IMR-90 (cell line): ENCODE data around the gene XRCC5. TPM values are rescaled to one million over a fixed set of nuclear protein-coding genes. Genes with fewer than 3 reads are reported as not detected.

Experiments used
- ATAC-seq: fragments of 200-7000 bp; cut with Tn5 transposase; 2 replicates; pipeline ENCODE4 v1.9.1; 2020; ENCODE audit warnings: low read depth, mild to moderate bottlenecking, moderate library complexity
- BruUV-seq: library from RNA; stranded (reverse); fragments of 400-500 nt; replicated peaks from 2 replicates; lab custom pipeline; 2021; lab: Mats Ljungman, UMichigan
- CTCF ChIA-PET: fragments of 300-600 bp; formaldehyde crosslinking; extraction: SDS; loops from one replicate; lab custom pipeline; 2021; ENCODE audit warnings: antibody characterized with exemption; lab: Yijun Ruan, JAX
- POLR2A ChIA-PET: fragments of 300-600 bp; sonication (Branson Sonifier 250); formaldehyde crosslinking; loops from one replicate; lab custom pipeline; 2022; ENCODE audit warnings: antibody characterized with exemption; ENCODE audit not compliant: unreplicated experiment; lab: Charles Lee
- DNase-seq: peaks from one replicate; pipeline ENCODE4 v3.0.0; 2013
- H2AFZ ChIP-seq: replicated peaks from 2 replicates; pipeline ENCODE3; 2013; ENCODE audit warnings: low read length, mild to moderate bottlenecking; ENCODE audit not compliant: poor library complexity
- H2AK5ac ChIP-seq: 2 replicates; pipeline ENCODE4 v1.6.1; 2013; ENCODE audit warnings: low read depth, low read length, inconsistent platforms
- H2AK9ac ChIP-seq: replicated peaks from 2 replicates; pipeline ENCODE3; 2013; ENCODE audit warnings: mild to moderate bottlenecking, low read depth, low read length, moderate library complexity; ENCODE audit not compliant: poor library complexity
- H2BK120ac ChIP-seq: 2 replicates; pipeline ENCODE4 v1.6.1; 2013; ENCODE audit warnings: low read depth, low read length, inconsistent platforms
- H2BK15ac ChIP-seq: 3 replicates; pipeline ENCODE4 v1.6.1; 2013; ENCODE audit warnings: low read depth, low read length, inconsistent platforms
- H2BK20ac ChIP-seq: 2 replicates; pipeline ENCODE4 v1.6.1; 2013; ENCODE audit warnings: low read depth, mild to moderate bottlenecking, inconsistent platforms, low read length, moderate library complexity
- H2BK5ac ChIP-seq: 2 replicates; pipeline ENCODE4 v1.6.1; 2013; ENCODE audit warnings: mild to moderate bottlenecking, low read depth, low read length, inconsistent platforms; ENCODE audit not compliant: poor library complexity, severe bottlenecking
- H3K14ac ChIP-seq: replicated peaks from 2 replicates; pipeline ENCODE4 v1.6.1; 2013; ENCODE audit warnings: low read depth, low read length, inconsistent platforms
- H3K18ac ChIP-seq: 2 replicates; pipeline ENCODE4 v1.6.1; 2013; ENCODE audit warnings: low read depth, low read length, control low read depth
- H3K23ac ChIP-seq: 2 replicates; pipeline ENCODE4 v1.6.1; 2013; ENCODE audit warnings: low read depth, low read length, inconsistent platforms
- H3K27ac ChIP-seq: 2 replicates; pipeline ENCODE4 v1.5.1; 2013; ENCODE audit warnings: mild to moderate bottlenecking, control low read depth, low read length; ENCODE audit not compliant: insufficient read depth
- H3K27me3 ChIP-seq: 2 replicates; pipeline ENCODE4 v1.6.1; 2013; ENCODE audit warnings: low read length; ENCODE audit not compliant: control insufficient read depth, insufficient read depth
- H3K36me3 ChIP-seq: 2 replicates; pipeline ENCODE4 v1.6.1; 2013; ENCODE audit warnings: low read length, mixed read lengths; ENCODE audit not compliant: control insufficient read depth, insufficient read depth
- H3K4ac ChIP-seq: 2 replicates; pipeline ENCODE4 v1.6.1; 2013; ENCODE audit warnings: low read depth, low read length, inconsistent platforms
- H3K4me1 ChIP-seq: 2 replicates; pipeline ENCODE4 v1.6.1; 2013; ENCODE audit warnings: low read length, mixed read lengths; ENCODE audit not compliant: control insufficient read depth, insufficient read depth
- H3K4me2 ChIP-seq: 2 replicates; pipeline ENCODE4 v1.6.1; 2013; ENCODE audit warnings: low read depth, mild to moderate bottlenecking, control low read depth, low read length, moderate library complexity
- H3K4me3 ChIP-seq: 2 replicates; pipeline ENCODE4 v1.5.1; 2013; ENCODE audit warnings: low read depth, mild to moderate bottlenecking, control low read depth, low read length, moderate library complexity; ENCODE audit not compliant: insufficient read depth
- H3K56ac ChIP-seq: 2 replicates; pipeline ENCODE4 v1.6.1; 2013; ENCODE audit warnings: low read length, inconsistent platforms; ENCODE audit not compliant: insufficient read depth; ENCODE audit errors: extremely low read depth
- H3K79me1 ChIP-seq, 2 experiments: 2 replicates each; pipeline ENCODE4 v1.6.1; 2013; ENCODE audit warnings: low read length in 2 of 2, inconsistent platforms in 1 of 2, low read depth in 1 of 2
- H3K9ac ChIP-seq: 2 replicates; pipeline ENCODE4 v1.6.1; 2013; ENCODE audit warnings: low read depth, low read length, control low read depth
- H3K9me1 ChIP-seq: 2 replicates; pipeline ENCODE4 v1.6.1; 2013; ENCODE audit warnings: low read length, inconsistent platforms; ENCODE audit not compliant: insufficient read depth
- H3K9me3 ChIP-seq: 2 replicates; pipeline ENCODE4 v1.6.1; 2013; ENCODE audit warnings: low read length; ENCODE audit not compliant: control insufficient read depth, insufficient read depth
- H4K20me1 ChIP-seq: 2 replicates; pipeline ENCODE4 v1.6.1; 2013; ENCODE audit warnings: low read length, inconsistent platforms; ENCODE audit not compliant: insufficient read depth
- H4K5ac ChIP-seq: 2 replicates; pipeline ENCODE4 v1.6.1; 2013; ENCODE audit warnings: mild to moderate bottlenecking, low read depth, low read length, control low read depth
- H4K8ac ChIP-seq, 2 experiments: 2 replicates each; pipeline ENCODE4 v1.6.1; 2013; ENCODE audit warnings: low read depth in 2 of 2, low read length in 2 of 2, control low read depth in 1 of 2, inconsistent platforms in 1 of 2
- H4K91ac ChIP-seq: 2 replicates; pipeline ENCODE4 v1.6.1; 2013; ENCODE audit warnings: low read depth, low read length, inconsistent platforms; ENCODE audit not compliant: insufficient read depth
- BHLHE40 ChIP-seq: fragments of 150-350 bp; IDR thresholded peaks from 2 replicates; pipeline ENCODE4 v1.6.1; 2016; ENCODE audit warnings: mild to moderate bottlenecking, low read depth, low read length
- CEBPB ChIP-seq: IDR thresholded peaks from 2 replicates; pipeline ENCODE4 v1.6.1; 2012; ENCODE audit warnings: low read depth, low read length, improper control_type of control experiment
- CHD1 ChIP-seq: IDR thresholded peaks from 2 replicates; pipeline ENCODE4 v1.6.1; 2012; ENCODE audit warnings: low read depth, low read length, improper control_type of control experiment
- MAZ ChIP-seq: IDR thresholded peaks from 2 replicates; pipeline ENCODE4 v1.6.1; 2012; ENCODE audit warnings: low read depth, mild to moderate bottlenecking, low read length, improper control_type of control experiment, moderate library complexity, borderline replicate concordance
- MXI1 ChIP-seq: IDR thresholded peaks from 2 replicates; pipeline ENCODE4 v1.6.1; 2012; ENCODE audit warnings: low read depth, mild to moderate bottlenecking, low read length, moderate library complexity, borderline replicate concordance
- NFE2L2 ChIP-seq: fragments of 150-350 bp; IDR thresholded peaks from 2 replicates; pipeline ENCODE4 v1.6.1; 2016; ENCODE audit warnings: low read depth, mild to moderate bottlenecking, low read length
- RCOR1 ChIP-seq: IDR thresholded peaks from 2 replicates; pipeline ENCODE4 v1.6.1; 2012; ENCODE audit warnings: mild to moderate bottlenecking, low read length, improper control_type of control experiment; ENCODE audit not compliant: insufficient replicate concordance
- RFX5 ChIP-seq: IDR thresholded peaks from 2 replicates; pipeline ENCODE4 v1.8.0; 2012; ENCODE audit warnings: low read depth, mild to moderate bottlenecking, low read length, moderate library complexity
- SMC3 ChIP-seq: fragments of 150-350 bp; IDR thresholded peaks from 2 replicates; pipeline ENCODE4 v1.6.1; 2016; ENCODE audit warnings: low read depth, mild to moderate bottlenecking, antibody characterized with exemption, low read length, moderate library complexity
- WGBS, 2 experiments: methylation state at CpG; one replicate each; pipeline versions ENCODE4 v1.1.5 to v1.1.7; 2013; ENCODE audit warnings: missing lambda C conversion rate in 2 of 2; ENCODE audit not compliant: insufficient read length in 1 of 2; ENCODE audit errors: extremely low coverage in 2 of 2; 5-methylcytosine and 5-hydroxymethylcytosine counted together
- dilution Hi-C: fragments of 300-500 bp; cut with HindIII; formaldehyde crosslinking; loops from one replicate; pipeline ENCODE4 v1.14.3; 2018; ENCODE audit warnings: low sequenced_read_pairs; ENCODE audit not compliant: unreplicated experiment
- in situ Hi-C: fragments of 300-500 bp; cut with MboI; formaldehyde crosslinking; loops from 3 replicates; pipeline ENCODE4 v1.14.3; 2019; ENCODE audit warnings: low sequenced_read_pairs, inconsistent platforms, mixed read lengths
- intact Hi-C: fragments of 100-400 bp; cut with micrococcal nuclease; formaldehyde crosslinking; loops from 2 replicates; pipeline ENCODE4 v1.10.0; 2022
- polyA plus RNA-seq, 3 experiments: library from polyadenylated mRNA; depleted of rRNA; stranded (reverse); fragments of >200 nt; gene quantifications; 2 replicates each; pipeline ENCODE4 v1.2.3, GENCODE V29; 2012; ENCODE audit warnings: low replicate concordance in 1 of 3
- total RNA-seq: library from RNA; depleted of rRNA; stranded (reverse); fragments of >200 nt; gene quantifications from 2 replicates; pipeline ENCODE4 v1.2.3, GENCODE V29; 2012
- TF ChIP-seq, protein P1 (sequence below): fragments of 150-350 bp; IDR thresholded peaks from 2 replicates; pipeline ENCODE4 v1.6.1; 2017; ENCODE audit warnings: mild to moderate bottlenecking, antibody characterized with exemption, low read length, low read depth
- TF ChIP-seq, protein P2 (sequence below): fragments of 150-350 bp; IDR thresholded peaks from 2 replicates; pipeline ENCODE4 v1.6.1; 2016; ENCODE audit warnings: low read depth, mild to moderate bottlenecking, low read length, moderate library complexity, borderline replicate concordance
- TF ChIP-seq, protein P3 (sequence below): conservative IDR thresholded peaks from 2 replicates; pipeline ENCODE4 v1.5.1; 2012; ENCODE audit warnings: mild to moderate bottlenecking, low read depth, low read length, improper control_type of control experiment

The XRCC5 gene
- total and polyA plus RNA-seq, 2 of the 4 experiments (the other 2 are of a cell fraction), result 144 to 509 TPM

DNA sequence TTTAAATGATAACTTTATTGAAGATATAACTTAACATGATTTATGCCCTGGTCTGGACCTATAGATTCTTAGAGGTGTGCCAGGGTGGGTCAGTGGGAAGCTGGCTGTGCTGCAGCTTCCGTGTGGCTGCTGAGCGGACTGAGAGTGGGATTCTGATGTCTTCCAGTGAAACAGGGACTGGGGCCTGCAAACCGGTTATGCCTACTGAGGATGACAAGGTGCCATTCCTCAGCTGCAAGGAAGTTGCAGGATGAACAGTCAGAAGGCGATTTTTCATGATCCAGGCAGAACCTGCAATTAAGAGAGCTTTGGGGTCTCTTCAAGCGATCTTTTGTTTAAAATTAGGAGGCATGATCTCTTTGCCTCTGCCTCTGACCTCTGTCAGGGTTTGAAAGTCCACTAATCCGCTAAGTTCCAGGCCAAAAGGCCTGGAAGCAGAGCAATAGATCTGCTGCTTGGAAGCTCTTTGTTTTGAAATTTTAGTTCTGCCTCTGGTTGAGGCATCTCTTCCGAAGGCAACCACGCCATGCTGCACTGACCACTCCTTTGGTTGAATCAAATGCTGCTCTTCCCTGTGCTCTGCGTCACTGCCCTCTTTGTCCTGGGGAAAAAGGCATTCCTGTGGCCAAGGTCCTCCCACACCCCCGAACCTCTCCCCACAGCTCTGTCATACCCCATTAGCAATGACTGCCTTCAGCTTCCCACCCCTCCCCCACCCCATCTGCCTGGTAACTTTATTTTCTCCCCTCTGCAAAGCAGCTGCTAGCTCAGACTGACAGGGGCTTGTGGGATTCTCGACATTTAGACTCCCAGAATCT, 25.5 kb upstream of the XRCC5 start:
- 0 out of 2 replicates have a peak overlapping the region, but pooled peaks have one; percentile 26 for H2BK20ac ChIP-seq
- H2AK5ac ChIP-seq, result peak overlapping the region; percentile 72; the same call in 1 of the 2 replicates
- H4K8ac ChIP-seq, result peak overlapping the region in 1 of 2 experiments; percentile 44; a peak in 1 of 4 replicates
- no peak overlapping the region for H4K5ac ChIP-seq
- no peak overlapping the region; the same call in 1 of the 2 replicates for H3K4ac ChIP-seq
- peak overlapping the region; percentile 40 for H3K23ac ChIP-seq
- ChIA-PET CTCF (interaction anchor here (1.1 to 1.3 kb wide), 2 partner anchors 10 to 18 kb away, joined by 3 to 4 read pairs; no protein-coding TSS in a partner anchor), POLR2A (no interaction called here)
- 63% methylated on average over 9 of the region's 11 CpGs; no CpG with 5 or more reads in 1 of the 2 experiments for WGBS, 2 experiments
- H2BK15ac ChIP-seq, result no peak overlapping the region
- dilution Hi-C loops, result no loop called here
- ATAC-seq, result no peak
- H3K36me3 ChIP-seq, result no peaks in the 10 kb centered on the region
- H3K9me1 ChIP-seq, result peaks cover 11% of the 10 kb centered on the region
- H3K56ac ChIP-seq, result 0 out of 2 replicates have a peak overlapping the region, but pooled peaks have one; percentile 11
- peaks cover 3 to 16% of the 10 kb centered on the region in 2 experiments; a peak in 3 of 4 replicates for H3K79me1 ChIP-seq
- peak; percentile 83 for DNase-seq
- H3K4me1 ChIP-seq, result 0 out of 2 replicates have a peak, but pooled peaks cover 2% of the 10 kb centered on the region
- intact Hi-C loops, result no loop called here
- in situ Hi-C loops, result no loop called here
- no peaks in the 10 kb centered on the region for H3K27me3 ChIP-seq
- H3K27ac ChIP-seq, result no peak overlapping the region
- no peak overlapping the region; the same call in 1 of the 2 replicates for H3K4me2 ChIP-seq
- no peak overlapping the region for H2BK5ac ChIP-seq
- H2BK120ac ChIP-seq, result peak overlapping the region; percentile 13; the same call in 1 of the 2 replicates
- H3K9me3 ChIP-seq, result no peaks in the 10 kb centered on the region
- BruUV-seq, result no TSS peak
- H3K4me3 ChIP-seq, result no peak overlapping the region
- peak overlapping the region; percentile 52 for H2AK9ac ChIP-seq
- 0 out of 2 replicates have a peak overlapping the region, but pooled peaks have one; percentile 9 for H3K14ac ChIP-seq
- H4K20me1 ChIP-seq, result no peaks in the 10 kb centered on the region
- H2AFZ ChIP-seq, result peak overlapping the region; percentile 74
- H3K18ac ChIP-seq, result no peak overlapping the region
- H3K9ac ChIP-seq, result no peak overlapping the region
- H4K91ac ChIP-seq, result 0 out of 2 replicates have a peak overlapping the region, but pooled peaks have one; percentile 38
- TF ChIP-seq CHD1 (no peak), RCOR1 (no peak), MXI1 (no peak), NFE2L2 (no peak), CEBPB (no peak), RFX5 (no peak), SMC3 (no peak), BHLHE40 (no peak), MAZ (no peak)
- TF ChIP-seq, protein P1, sequence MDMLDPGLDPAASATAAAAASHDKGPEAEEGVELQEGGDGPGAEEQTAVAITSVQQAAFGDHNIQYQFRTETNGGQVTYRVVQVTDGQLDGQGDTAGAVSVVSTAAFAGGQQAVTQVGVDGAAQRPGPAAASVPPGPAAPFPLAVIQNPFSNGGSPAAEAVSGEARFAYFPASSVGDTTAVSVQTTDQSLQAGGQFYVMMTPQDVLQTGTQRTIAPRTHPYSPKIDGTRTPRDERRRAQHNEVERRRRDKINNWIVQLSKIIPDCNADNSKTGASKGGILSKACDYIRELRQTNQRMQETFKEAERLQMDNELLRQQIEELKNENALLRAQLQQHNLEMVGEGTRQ, result no peak
- TF ChIP-seq, protein P2, sequence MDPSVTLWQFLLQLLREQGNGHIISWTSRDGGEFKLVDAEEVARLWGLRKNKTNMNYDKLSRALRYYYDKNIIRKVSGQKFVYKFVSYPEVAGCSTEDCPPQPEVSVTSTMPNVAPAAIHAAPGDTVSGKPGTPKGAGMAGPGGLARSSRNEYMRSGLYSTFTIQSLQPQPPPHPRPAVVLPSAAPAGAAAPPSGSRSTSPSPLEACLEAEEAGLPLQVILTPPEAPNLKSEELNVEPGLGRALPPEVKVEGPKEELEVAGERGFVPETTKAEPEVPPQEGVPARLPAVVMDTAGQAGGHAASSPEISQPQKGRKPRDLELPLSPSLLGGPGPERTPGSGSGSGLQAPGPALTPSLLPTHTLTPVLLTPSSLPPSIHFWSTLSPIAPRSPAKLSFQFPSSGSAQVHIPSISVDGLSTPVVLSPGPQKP, result no peak
- TF ChIP-seq, protein P3, sequence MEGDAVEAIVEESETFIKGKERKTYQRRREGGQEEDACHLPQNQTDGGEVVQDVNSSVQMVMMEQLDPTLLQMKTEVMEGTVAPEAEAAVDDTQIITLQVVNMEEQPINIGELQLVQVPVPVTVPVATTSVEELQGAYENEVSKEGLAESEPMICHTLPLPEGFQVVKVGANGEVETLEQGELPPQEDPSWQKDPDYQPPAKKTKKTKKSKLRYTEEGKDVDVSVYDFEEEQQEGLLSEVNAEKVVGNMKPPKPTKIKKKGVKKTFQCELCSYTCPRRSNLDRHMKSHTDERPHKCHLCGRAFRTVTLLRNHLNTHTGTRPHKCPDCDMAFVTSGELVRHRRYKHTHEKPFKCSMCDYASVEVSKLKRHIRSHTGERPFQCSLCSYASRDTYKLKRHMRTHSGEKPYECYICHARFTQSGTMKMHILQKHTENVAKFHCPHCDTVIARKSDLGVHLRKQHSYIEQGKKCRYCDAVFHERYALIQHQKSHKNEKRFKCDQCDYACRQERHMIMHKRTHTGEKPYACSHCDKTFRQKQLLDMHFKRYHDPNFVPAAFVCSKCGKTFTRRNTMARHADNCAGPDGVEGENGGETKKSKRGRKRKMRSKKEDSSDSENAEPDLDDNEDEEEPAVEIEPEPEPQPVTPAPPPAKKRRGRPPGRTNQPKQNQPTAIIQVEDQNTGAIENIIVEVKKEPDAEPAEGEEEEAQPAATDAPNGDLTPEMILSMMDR, result no peak
